GM19467 (cell line): ENCODE results near the gene DPP3.

ENCODE experiments used
- ATAC-seq: cut with Tn5 transposase; IDR thresholded peaks from one replicate; pipeline ENCODE4 v1.9.1; 2021; ENCODE audit warnings: mild to moderate bottlenecking, moderate library complexity; ENCODE audit not compliant: unreplicated experiment

The DPP3 gene

GRCh38 chr11:66555416-66555815 lies 75.2 kb downstream of the DPP3 start:
- ATAC-seq, result no peak

- ATAC-seq, result no peak
Measured at GRCh38 chr11:66556086-66556485, 75.9 kb downstream of the DPP3 start.

GRCh38 chr11:66557733-66558326 lies 77.6 kb downstream of the DPP3 start:
- ATAC-seq, result no peak
